GM18511 (cell line): ENCODE data around the gene ANKRD55.
"Not testable (repeated sequence)": the region's sequence is repeated elsewhere in the genome, so short reads cannot be mapped to it uniquely, and the experiment has no call there.

Experiments used
- ATAC-seq: cut with Tn5 transposase; IDR thresholded peaks from one replicate; pipeline ENCODE4 v1.9.1; 2021; ENCODE audit warnings: mild to moderate bottlenecking, moderate library complexity; ENCODE audit not compliant: unreplicated experiment

ANKRD55 gene

DNA sequence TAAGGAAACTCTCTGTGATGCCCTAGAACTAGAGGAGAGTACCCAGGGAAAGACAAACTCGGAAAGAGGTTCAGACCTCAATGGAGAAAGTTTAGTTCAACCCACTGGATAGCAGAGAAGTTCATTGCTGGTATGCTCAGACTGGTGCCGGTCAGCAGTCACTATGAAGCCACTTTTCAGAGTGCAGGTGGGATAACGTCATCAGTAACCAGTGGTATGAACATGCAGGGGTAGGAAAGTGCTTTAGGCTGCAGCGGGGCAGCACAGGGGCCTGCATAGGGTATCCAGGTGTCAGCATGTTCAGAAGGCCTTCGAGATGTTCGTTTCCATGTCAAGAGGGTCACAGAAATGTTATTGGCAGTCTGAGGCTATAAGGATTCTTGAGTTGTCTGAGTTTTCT lies 20.8 kb upstream of the ANKRD55 start:
- ATAC-seq = no peak

DNA sequence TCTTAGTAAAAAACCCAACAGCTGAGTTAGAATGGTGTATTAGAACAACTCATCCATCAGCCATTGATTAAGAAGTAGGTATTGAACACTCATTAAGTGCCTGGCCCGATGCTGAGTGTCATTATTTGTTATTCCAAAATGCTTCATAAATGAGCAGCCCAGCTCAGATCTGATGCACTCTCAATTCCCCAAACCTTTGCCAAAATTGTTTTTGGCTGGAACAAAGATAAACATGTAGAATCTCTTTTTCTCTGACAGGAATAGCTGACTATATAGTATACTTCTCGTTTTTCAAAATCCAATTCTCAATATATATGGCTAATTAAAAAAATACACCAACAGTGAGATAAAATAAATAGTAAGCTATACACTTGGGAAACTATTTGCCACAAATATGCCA lies 20.0 kb upstream of the ANKRD55 start:
- ATAC-seq = no peak

DNA sequence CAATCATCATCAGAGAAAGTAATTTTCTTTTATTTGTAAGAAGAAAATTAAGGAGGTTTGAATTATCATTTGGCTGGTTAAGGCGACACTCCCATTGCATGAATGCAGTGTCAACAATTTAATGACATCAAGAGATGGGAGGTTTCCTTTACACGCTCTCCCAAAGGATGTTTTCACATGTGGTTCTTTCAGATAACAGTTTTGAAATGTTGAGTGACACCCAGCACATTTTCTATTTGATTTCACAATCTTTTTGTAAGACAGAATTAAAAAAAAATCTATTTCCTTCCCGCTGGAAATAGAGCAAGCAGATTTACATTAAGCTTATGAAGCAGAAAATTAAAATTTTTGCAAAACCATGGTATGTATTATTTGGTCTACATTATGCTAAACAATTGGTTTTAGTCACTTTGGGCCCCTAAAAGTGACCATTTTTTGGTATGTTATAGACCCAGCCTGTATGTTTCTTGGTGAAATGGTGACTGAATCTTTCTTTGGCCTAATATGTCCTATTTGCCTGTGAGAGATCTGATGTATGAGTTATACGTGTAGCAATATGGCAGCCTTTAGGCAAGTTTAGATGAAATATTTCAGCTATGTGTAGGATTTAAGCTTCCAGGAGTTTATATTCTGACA lies 18.9 kb upstream of the ANKRD55 start:
- ATAC-seq = no peak

DNA sequence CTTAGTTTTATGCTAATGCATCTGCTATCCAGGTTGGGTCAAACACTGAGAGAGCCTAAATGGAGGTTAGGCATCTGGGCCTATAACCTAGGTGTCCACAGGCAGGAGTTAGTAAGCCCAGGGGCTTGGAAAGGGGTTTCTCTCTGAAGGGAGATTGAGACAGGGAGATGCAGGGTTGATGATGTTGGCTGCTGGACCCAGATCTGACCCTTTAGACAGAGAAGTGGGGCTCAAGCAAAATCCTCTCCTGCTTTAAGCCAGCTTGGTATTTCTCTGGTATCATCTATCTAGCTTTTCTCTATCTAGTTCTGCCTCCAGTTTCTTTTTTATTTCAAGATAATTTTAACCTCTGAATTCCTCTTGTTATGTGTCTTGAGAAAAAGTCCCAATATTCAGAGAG lies 18.3 kb upstream of the ANKRD55 start:
- ATAC-seq = no peak

DNA sequence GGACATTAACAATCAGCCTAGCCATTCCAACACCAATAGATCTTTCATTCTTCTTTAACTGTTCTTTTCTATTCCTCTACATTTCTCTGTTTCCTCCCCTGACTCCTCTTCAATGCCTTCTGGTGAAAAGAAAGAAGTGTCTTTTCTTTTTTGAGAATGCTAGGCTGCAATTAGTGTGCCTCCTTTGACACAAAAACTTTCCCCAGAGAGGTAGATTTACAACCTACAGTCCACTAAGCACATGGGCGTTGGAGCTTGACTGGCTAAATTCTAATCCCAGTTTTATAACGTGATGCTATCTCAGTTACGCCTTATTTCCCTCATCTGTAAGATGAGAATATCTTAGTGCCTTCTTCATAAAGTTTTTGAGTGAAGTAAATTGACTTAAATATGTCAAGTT lies 16.9 kb upstream of the ANKRD55 start:
- no peak for ATAC-seq

DNA sequence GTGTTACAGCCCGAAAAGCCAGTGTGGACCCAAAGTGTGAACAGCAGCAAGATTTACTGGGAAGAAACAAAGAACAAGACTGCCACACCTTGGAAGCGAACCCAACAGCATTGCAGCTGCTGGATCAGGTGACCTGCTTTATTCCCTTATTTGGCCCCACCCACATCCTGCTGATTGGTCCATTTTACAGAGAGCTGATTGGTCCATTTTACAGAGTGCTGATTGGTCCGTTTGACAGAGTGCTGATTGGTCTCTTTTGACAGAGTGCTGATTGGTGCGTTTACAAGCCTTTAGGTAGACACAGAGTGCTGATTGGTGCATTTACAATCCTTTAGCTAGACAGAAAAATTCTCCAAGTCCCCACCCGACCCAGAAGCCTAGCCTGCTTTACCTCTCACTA lies 16.0 kb upstream of the ANKRD55 start:
- ATAC-seq = not testable (repeated sequence)

DNA sequence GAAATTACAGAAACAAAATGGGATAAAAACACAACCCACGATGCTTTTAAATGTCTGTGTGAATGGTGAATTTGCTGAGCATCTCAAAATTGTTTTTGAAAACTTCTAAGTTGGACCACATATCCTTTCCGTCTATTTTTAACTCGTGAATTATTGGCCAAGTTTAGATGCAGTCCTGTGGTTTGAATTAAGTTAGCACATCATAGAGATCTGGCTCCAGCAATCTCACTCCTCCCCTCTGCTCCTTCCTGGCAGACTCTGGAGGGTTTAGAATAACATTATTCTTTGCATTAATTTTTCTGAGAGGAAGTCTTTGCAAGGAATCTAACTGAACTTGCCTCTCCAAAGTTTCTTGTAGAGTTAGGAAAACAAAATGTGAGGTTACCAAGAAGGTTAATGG lies 14.5 kb upstream of the ANKRD55 start:
- no peak for ATAC-seq

DNA sequence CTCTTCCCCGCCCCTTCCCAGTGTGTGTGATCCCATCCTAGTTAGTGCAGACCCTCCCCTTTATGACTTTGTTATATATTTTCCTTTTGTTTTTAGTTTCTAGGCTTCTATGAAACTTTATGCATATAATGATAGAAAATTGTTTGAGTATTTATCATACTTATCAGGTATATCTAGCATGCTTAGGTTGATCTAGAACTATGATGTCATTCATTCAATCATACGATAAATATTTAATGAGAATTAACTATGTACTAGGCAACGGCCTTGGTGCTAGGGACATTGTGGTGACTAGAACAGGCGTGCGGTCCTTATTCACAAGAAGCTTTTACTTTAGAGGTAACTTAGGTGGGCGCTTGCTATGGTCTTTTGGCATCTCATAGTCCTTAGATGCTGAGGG lies 13.6 kb upstream of the ANKRD55 start:
- no peak for ATAC-seq

DNA sequence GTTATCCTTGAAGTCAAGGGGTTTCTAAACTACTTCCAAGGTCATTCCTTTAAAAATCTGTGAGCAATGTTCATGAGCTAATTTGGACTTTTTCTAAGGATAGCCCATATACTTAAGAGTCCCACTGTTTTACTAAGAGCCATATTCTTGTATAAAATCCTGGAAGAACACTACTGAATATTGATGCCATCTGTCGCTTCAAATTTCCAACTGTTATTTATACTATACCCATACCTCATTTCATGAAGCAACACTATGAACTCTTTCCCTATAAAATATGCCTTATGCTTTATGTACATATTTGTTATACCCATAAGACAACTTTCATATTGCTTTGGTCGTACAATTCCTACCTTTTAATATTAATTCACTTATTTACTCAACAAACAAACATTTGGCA lies 12.4 kb upstream of the ANKRD55 start:
- no peak for ATAC-seq

DNA sequence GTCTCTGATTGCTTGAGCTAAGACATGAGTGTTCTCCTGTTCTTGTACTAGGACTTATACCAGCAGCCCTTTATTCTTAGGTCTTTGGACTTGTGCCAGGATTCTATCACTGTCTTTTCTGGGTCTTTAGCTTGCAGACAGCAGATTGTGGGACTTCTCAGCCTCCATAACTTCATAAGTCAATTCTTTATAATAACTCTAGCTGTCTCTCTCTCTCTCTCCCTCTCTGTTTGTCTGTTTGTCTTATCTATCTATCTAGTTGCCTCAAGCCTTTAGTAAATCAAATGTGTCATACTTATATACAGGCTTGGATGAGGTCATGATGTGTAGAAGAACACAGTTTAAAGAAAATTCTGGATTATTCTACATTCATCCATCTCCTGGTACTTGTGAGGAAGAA lies 11.5 kb upstream of the ANKRD55 start:
- no peak for ATAC-seq

DNA sequence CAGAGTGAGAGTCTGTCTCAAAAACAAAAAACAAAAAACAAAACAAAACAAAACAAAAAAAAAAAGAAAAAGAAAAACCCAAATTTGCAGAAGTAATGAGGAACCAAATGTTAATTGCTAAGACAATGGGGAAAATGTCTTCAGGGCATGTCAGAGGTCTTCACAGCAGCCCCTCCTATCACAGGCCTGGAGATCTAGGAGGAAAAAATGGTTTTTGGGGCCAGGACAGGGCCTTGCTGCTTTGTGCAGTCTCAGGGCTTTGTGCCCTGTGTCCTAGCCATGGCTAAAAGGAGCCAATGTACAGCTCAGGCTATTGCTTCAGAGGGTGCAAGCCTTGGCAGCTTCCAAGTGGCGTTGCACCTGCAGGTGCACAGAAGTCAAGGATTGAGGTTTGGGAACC lies 9.1 kb upstream of the ANKRD55 start:
- ATAC-seq = not testable (repeated sequence)

DNA sequence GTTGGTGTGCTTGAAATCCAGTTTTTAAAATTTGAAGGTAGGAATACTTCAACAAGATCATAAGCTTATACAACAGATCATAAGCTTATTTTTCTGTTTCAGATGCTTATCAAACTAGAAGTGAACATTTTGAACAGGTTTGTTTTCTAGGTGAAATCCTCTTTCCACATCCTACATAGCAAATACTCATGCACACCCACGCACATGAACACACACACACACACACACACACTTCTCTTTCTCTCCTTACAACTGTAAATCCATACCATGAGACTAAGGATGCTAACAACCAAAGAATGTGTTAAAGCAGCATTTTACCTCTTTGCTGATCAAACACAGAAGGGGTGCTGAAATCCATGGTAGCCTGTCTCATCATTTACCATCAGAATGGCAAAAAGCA lies 592 bp downstream of the ANKRD55 start:
- ATAC-seq = no peak

DNA sequence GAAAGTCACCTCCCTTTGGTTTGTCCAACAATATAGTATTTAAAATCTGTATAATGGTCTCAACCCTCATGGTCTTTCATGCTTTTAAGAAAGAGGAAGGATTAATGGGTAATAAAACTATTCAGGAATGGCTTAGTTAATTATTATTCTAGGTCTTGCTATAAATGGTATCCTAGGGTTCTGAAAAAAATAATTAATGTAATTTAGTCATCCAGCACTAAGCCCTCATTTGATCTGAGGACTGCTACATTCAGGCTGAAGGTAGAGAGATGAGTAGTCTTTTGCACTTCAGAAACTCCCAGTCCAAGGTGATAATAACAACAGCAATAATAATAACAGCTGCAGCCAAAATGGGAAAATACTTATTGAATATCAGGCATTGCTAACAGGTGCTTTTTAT lies 2.6 kb downstream of the ANKRD55 start:
- ATAC-seq = no peak

DNA sequence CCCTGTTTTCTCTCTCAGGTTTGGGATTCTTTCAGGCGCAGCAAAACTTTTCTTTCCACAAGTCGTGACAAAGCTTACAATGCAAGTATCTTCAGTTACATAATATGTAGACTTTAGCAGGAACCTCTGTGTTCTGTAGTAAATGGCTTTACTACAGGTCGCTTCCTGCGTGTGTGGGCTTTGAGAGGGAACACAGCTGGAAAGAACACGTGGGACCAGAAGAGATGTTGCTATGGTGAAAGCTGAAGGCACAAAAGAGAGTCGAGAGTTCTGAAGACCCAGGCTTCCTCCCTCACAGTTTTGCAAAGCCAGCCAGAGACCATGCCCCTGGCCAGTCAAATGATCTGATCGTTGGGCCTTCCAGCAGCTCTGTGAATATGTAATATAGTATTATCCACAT lies 4.0 kb downstream of the ANKRD55 start:
- ATAC-seq = no peak

DNA sequence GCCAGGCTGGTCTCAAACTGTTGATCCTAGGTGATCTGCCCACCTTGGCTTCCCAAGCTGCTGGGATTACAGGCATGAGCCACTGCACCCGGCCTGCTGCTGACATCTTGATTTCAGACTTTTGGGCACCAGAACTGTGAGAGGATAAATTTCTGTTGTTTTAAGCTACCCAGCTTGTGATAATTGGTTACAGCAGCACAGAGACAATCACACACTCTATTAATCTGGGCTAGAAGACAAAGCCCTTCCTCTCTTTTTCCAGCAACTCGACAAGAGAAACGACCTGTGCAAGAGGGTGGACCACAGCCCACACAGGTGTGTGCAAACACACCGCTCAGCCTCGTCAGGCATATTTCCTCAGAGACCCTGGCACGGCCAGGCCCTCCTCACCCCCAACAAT lies 4.5 kb downstream of the ANKRD55 start:
- no peak for ATAC-seq

DNA sequence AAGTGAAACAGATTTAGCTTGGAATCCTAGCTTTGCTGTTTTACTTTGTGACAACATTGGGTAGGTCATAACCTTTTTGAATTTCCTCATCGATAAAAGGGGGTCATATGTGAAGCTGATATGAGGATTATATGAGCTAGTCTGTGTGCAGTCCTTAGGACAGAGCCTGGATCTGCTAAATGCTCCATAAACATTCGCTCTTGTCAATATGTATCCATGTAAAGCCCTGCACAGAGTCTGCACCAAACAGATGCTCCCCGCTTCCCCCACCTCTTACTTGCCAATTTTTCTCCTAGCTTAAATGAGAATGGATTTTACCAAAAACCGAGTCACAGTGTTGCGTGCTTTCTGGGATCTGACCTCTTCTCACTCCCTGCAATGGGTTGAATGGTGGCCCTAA lies 5.4 kb downstream of the ANKRD55 start:
- no peak for ATAC-seq

DNA sequence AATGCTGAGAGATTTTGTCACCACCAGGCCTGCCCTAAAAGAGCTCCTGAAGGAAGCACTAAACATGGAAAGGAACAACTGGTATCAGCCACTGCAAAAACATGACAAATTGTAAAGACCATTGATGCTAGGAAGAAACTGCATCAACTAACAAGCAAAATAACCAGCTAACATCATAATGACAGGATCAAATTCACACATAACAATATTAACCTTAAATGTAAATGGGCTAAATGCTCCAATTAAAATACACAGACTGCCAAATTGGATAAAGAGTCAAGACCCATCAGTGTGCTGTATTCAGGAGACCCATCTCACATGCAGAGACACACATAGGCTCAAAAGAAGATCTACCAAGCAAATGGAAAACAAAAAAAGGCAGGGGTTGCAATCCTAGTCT lies 9.8 kb downstream of the ANKRD55 start:
- ATAC-seq = not testable (repeated sequence)

DNA sequence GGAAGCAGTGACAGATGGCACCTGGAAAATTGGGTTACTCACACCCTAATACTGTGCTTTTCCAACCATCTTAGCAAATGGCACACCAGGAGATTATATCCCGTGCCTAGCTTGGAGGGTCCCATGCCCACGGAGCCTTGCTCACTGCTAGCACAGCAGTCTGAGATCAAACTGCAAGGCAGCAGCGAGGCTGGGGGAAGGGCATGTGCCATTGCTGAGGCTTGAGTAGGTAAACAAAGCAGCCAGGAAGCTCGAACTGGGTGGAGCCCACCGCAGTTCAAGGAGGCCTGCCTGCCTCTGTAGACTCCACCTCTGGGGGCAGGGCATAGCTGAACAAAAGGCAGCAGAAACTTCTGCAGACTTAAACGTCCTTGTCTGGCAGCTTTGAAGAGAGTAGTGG lies 11.5 kb downstream of the ANKRD55 start:
- not testable (repeated sequence) for ATAC-seq

DNA sequence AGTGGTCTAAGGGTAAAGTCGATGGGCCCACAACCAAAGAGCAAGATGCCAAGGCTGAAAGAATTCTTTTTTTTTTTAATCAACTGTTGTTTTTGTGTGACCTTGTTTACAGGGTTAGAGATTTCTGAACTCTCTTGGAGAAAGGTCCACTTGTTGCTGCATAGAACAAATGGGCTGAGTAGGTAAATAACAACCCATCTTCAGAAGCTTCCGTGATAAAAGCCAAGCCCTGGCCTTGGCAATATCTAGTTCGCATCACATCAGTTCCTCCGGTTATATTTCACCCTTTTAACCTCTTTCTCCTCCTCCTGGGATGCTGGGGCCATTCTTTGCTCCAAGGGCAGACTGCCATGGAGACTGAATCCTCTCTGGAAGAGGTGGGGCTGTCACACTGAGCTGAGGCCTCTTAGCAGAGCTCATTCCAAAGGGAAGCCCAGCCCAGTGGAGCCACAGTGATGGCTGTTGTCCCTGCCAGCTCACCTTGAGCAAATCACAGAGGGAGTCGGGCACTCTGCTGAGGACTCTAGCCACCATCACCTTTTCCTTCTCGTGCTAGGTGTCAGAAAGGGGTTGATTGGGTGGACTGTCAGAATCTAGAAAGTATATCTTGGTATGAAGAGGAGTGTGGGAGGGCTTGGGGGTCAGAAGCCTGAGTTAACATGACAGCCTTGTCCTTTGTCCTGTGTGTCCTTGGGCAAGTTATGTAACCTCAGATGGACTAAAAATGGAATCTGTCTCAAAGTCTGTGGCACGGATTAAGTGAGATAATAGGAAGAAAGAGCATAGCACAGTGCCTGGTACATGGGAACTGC lies 17.9 kb downstream of the ANKRD55 start:
- no peak for ATAC-seq

DNA sequence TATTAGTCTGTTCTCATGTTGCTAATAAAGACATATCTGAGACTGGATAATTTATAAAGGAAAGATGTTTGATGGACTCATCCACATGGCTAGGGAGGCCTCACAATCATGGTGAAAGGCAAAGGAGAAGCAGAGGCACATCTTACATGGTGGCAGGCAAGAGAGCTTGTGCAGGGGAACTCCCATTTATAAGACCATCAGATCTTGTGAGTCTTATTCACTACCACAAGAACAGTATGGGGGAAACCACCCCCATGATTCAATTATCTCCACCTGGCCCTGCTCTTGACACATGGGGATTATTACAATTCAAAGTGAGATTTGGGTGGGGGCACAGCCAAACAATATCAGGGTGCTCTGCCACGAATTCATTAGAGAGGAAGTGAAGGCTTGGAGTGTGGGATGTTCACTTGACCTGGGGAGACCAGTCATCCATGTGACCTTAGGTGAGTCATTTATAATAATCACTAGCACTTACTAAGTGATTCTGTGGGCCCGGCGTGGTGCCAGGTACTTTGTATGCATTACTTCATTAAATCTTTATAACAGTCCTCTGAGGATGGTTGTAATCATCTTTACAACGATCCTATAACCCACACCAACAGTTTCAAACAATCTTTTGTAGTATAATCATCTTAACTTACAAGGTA lies 19.1 kb downstream of the ANKRD55 start:
- not testable (repeated sequence) for ATAC-seq

DNA sequence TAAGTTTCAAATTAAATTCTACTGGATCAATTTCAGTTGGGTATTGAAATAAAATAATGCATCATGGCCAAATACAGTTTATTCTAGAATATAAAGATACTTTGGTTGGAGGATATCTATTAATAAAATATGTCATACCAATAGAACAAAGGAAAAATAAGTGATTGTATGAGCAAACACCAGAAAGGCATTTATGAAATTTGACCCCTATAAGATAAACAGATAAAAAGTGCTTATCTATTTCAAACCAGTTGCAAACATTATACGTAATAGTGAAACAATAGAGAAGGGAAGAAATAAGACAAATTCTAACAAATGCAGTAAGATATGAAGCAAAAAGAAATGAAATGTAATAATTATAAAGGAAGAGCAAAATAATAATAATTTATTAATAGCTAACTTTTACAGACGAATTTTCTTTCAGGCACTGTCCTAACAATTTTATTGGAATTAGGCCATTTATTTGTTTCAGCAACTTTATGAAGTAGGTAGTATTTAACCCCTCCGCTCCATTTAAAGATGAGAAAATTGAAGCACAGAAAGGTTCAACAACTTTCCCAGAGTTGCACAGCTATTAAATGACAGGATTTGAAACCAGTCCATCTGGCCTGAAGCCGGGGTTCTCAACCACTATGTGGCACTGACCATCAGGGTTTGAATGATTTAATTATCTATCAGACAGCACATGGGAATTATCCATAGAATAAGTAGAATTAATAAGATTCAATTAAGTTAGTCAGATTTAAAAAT lies 20.8 kb downstream of the ANKRD55 start:
- no peak for ATAC-seq
